Measurements from ENCODE around the gene TBC1D22A.

TBC1D22A gene

DNA sequence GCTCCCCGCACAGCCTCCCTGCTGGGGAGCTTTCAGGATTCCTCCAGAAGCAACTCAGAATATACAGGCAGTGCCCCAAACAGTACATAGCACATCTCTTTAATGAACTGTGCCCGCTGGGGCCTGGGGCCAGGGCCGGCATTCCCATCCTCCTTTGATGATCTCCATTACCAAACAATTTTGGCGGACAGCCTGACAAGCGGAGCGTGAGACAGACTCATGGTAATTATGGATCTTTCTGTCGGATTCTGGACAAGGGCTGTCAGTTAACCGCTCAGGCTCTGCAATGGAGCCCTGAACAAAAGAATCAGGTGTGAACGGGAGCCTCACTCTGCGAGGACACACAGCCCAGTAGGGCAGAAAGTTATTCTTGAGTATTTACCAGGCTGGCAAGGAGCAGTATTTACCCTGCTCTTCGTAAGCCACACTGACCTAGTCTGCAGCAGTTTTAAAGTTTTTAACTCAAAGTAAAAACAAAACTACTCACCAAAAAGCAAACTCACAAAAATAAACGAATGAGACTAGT lies 174.0 kb downstream of the TBC1D22A start:
- peaks cover 25% of the 10 kb centered on the region for H3K4me1 Mint-ChIP-seq
- TF ChIP-seq, protein P1, sequence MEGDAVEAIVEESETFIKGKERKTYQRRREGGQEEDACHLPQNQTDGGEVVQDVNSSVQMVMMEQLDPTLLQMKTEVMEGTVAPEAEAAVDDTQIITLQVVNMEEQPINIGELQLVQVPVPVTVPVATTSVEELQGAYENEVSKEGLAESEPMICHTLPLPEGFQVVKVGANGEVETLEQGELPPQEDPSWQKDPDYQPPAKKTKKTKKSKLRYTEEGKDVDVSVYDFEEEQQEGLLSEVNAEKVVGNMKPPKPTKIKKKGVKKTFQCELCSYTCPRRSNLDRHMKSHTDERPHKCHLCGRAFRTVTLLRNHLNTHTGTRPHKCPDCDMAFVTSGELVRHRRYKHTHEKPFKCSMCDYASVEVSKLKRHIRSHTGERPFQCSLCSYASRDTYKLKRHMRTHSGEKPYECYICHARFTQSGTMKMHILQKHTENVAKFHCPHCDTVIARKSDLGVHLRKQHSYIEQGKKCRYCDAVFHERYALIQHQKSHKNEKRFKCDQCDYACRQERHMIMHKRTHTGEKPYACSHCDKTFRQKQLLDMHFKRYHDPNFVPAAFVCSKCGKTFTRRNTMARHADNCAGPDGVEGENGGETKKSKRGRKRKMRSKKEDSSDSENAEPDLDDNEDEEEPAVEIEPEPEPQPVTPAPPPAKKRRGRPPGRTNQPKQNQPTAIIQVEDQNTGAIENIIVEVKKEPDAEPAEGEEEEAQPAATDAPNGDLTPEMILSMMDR (IDR thresholded peaks at IDR 0.05; ENCODE audit: unreplicated experiment in 3 of 3): no peak
- no peak overlapping the region for H3K4me3 Mint-ChIP-seq
- no peaks in the 10 kb centered on the region for H3K27me3 Mint-ChIP-seq (ENCODE audit: low read depth)
- H3K27ac Mint-ChIP-seq: peak overlapping the region; percentile 35 to 55 (median 40)
- H3K36me3 Mint-ChIP-seq (ENCODE audit: low read depth): peaks cover 27% of the 10 kb centered on the region
- H3K9me3 Mint-ChIP-seq: no peaks in the 10 kb centered on the region

DNA sequence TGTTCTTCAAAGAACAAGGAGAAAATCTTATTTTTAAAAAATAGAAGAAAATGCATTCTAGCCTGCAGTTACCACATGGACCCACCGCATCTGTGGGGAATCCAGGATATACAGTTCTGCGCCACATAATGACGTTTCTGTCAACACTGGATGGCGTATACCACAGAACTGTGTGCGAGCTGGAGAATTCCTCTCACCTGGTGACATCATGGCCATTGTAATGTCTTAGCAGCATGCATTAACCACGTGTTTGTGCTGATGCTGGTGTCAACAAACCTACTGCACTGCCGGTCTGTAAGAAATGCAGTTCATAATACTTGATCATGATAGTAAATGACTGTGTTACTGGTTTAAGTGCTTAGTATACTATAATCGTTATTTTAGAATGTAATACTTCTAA lies 174.7 kb downstream of the TBC1D22A start:
- Mint-ChIP-seq H3K4me3 (no peak overlapping the region), H3K9me3 (no peaks in the 10 kb centered on the region), H3K27ac (no peak overlapping the region), H3K27me3 (ENCODE audit: low read depth) (no peaks in the 10 kb centered on the region), H3K4me1 (peaks cover 26% of the 10 kb centered on the region), H3K36me3 (ENCODE audit: low read depth) (peaks cover 22% of the 10 kb centered on the region)
- TF ChIP-seq, protein P1 (IDR thresholded peaks at IDR 0.05; ENCODE audit: unreplicated experiment in 3 of 3): no peak

DNA sequence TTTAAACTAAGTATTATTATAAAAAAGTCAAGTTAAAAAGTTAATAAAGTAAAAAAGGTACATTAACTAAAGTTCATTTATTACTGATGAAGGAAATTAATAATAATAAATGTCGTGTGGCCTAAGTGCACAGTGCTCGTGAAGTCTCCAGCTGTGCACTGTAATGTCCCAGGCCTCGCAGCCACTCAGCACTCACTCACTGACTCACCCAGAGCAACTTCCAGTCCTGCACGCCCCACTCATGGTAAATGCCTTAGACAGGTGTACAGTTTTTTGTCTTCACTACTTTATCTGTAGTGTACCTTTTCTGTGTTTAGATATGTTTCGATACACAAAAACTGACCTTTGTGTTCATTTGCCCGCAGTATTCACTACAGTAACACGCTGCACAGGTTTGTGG lies 175.5 kb downstream of the TBC1D22A start:
- H3K27me3 Mint-ChIP-seq (ENCODE audit: low read depth): no peaks in the 10 kb centered on the region
- no peaks in the 10 kb centered on the region for H3K9me3 Mint-ChIP-seq
- no peak overlapping the region for H3K27ac Mint-ChIP-seq
- H3K36me3 Mint-ChIP-seq (ENCODE audit: low read depth): peaks cover 24% of the 10 kb centered on the region
- no peak overlapping the region for H3K4me3 Mint-ChIP-seq
- TF ChIP-seq, protein P1 (IDR thresholded peaks at IDR 0.05; ENCODE audit: unreplicated experiment in 3 of 3): no peak
- H3K4me1 Mint-ChIP-seq: peaks cover 34% of the 10 kb centered on the region

DNA sequence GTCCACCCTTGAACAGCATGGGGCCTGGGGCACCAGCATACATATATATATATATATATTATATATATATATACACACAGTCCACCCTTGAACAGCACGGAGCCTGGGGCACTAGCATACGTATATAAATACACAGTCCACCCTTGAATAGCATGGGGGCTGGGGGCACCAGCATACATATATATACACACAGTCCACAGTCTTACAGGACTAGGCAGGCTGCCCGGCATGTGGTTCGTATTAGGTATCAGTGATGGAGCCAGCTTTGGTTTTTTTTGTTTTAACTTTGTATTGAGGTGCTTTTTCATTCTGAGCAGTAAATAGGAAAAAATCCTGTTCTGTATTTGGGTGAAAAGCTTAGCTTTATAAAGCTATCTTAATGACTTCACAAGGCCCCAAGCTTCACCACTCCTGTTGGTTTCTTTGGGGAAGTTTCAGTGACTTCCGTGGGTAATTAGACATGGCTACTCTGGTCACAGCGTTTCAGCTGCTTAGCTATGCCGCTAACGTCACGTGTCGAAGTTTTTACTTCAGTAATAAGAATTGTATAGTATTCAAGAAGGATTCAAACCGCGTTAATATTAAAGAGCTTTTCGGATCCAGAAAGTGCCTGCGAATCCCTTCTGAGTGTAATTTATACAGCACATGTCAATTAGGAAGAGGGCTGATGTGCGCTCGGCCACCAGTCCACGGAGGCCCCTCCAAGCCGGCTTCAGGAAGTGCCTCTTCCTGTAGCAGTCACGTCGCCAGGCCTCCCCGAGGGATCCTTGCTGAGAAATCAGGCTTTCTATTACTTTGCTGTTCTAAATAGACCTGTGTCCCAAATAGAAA lies 179.7 kb downstream of the TBC1D22A start:
- peak overlapping the region; percentile 59 to 90 (median 86) for H3K27ac Mint-ChIP-seq
- H3K4me1 Mint-ChIP-seq: peaks cover 21% of the 10 kb centered on the region
- no peaks in the 10 kb centered on the region for H3K27me3 Mint-ChIP-seq (ENCODE audit: low read depth)
- TF ChIP-seq, protein P1 (IDR thresholded peaks at IDR 0.05; ENCODE audit: unreplicated experiment in 3 of 3): no peak
- peaks cover 14% of the 10 kb centered on the region for H3K36me3 Mint-ChIP-seq (ENCODE audit: low read depth)
- H3K9me3 Mint-ChIP-seq: no peaks in the 10 kb centered on the region
- H3K4me3 Mint-ChIP-seq: peak overlapping the region; percentile 48 to 58 (median 52)

DNA sequence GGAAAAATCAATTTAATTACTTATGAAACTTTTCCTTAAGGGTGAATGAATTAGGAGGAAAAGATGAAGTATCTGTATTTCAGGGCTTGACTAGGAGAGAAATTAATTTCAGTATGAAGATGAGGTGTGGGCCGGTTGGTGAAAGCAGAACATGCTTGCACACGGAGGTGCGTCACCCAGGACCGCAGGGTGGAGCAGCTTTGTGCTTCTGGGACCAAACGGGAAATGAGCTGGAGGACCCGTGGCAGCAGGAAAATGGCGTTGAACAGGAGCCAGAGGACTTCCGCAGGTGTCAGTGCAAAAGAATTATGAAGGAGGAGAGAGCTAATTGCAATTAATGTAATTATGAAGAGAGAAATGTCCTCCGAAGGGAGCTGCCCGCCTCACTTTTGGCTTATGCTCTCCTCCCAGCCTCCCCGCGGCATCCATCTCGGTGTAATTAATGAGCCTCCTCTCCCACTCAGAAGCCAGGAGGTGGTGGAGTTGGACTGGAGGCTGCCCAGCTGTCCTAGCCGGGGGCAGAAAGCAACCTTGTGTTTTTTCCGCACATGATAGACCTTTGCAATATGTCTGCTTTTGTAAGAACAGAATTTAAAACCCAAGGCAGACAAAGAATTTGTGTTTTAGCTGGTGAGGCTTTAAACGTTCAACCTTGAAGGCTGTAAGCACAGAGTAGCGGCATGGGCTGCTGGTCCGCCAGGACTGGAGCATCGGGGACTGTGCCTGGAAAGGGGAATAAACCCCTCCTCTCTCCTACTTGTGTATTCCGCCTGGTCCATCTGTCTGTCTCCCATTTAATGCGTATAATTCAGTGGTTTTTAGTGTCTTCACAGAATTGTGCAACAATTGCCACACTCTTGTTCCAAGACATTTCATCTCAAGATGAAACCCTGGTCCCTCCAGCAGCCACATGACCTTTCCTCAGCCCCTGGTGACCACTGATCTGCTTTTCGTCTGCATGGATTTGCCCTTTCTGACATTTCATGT lies 180.6 kb downstream of the TBC1D22A start:
- H3K27me3 Mint-ChIP-seq (ENCODE audit: low read depth): no peaks in the 10 kb centered on the region
- no peaks in the 10 kb centered on the region for H3K9me3 Mint-ChIP-seq
- peak overlapping the region; percentile 59 to 90 (median 86) for H3K27ac Mint-ChIP-seq
- peaks cover 28% of the 10 kb centered on the region for H3K4me1 Mint-ChIP-seq
- peaks cover 17% of the 10 kb centered on the region for H3K36me3 Mint-ChIP-seq (ENCODE audit: low read depth)
- peak overlapping the region; percentile 48 to 58 (median 52) for H3K4me3 Mint-ChIP-seq
- TF ChIP-seq, protein P1 (IDR thresholded peaks at IDR 0.05; ENCODE audit: unreplicated experiment in 3 of 3): no peak
